ENCODE measurements around the gene AP1G1.

DNA sequence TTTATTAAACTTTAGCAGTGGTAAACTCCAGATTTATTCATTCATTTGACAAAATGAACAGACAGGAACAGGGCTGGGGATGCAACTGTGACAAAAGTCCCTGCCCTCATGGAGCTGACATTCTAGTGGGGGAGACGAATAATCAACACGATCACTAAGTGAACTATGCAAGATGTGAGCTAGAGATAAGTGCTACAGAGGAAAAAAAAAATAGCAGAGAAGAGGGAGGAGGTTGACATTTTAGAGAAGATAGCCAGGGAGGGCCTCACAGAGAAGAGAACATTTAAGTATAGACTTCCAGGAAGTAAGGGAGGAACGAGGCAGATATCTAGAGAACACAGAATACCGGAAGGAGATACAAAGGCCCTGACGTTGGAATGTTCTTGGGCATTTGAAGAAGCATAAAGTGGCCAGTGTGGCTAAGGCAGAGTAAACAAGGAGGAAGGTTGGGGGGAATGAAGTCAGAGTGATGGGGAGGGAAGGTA is 17.9 kb upstream of the AP1G1 start:
- TF ChIP-seq, protein P1, sequence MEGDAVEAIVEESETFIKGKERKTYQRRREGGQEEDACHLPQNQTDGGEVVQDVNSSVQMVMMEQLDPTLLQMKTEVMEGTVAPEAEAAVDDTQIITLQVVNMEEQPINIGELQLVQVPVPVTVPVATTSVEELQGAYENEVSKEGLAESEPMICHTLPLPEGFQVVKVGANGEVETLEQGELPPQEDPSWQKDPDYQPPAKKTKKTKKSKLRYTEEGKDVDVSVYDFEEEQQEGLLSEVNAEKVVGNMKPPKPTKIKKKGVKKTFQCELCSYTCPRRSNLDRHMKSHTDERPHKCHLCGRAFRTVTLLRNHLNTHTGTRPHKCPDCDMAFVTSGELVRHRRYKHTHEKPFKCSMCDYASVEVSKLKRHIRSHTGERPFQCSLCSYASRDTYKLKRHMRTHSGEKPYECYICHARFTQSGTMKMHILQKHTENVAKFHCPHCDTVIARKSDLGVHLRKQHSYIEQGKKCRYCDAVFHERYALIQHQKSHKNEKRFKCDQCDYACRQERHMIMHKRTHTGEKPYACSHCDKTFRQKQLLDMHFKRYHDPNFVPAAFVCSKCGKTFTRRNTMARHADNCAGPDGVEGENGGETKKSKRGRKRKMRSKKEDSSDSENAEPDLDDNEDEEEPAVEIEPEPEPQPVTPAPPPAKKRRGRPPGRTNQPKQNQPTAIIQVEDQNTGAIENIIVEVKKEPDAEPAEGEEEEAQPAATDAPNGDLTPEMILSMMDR (IDR thresholded peaks at IDR 0.05; ENCODE audit: insufficient read depth, low read depth, low read length): no peak
- no peak for TF ChIP-seq EZH2 (IDR thresholded peaks at IDR 0.05; ENCODE audit: insufficient read depth, low read length)
